Testis (tissue), 3 donors: Measurements from ENCODE around the gene RXFP1. TPM values are rescaled to one million over a fixed set of nuclear protein-coding genes. Genes with fewer than 3 reads are reported as not detected.

Source experiments
- DNase-seq: peaks from one replicate; pipeline ENCODE4 v3.0.0-alpha.2; 2019
- H3K27ac ChIP-seq, 2 donors: fragments of 200-600 bp; sonication (generic); one replicate each; pipeline ENCODE4 v1.5.1; 2019
- H3K27me3 ChIP-seq: fragments of 200-600 bp; sonication (generic); one replicate; pipeline ENCODE4 v1.5.1; 2019
- H3K36me3 ChIP-seq: fragments of 200-600 bp; sonication (generic); one replicate; pipeline ENCODE4 v1.5.1; 2017; ENCODE audit warnings: low read depth; ENCODE audit errors: missing control alignments
- H3K4me1 ChIP-seq: fragments of 200-600 bp; sonication (generic); one replicate; pipeline ENCODE4 v1.5.1; 2019
- H3K4me3 ChIP-seq, 2 donors: fragments of 200-600 bp; sonication (generic); one replicate each; pipeline ENCODE4 v1.5.1; 2017 to 2019
- H3K9me3 ChIP-seq: fragments of 200-600 bp; sonication (generic); one replicate; pipeline ENCODE4 v1.5.1; 2017
- POLR2A ChIP-seq: fragments of 450-650 bp; IDR thresholded peaks from one replicate; pipeline ENCODE4 v1.6.1; 2017; ENCODE audit warnings: antibody characterized with exemption, mild to moderate bottlenecking, moderate library complexity
- WGBS, 2 donors: methylation state at CpG; one replicate each; pipeline ENCODE4 v1.1.5; 2018; 5-methylcytosine and 5-hydroxymethylcytosine counted together
- intact Hi-C: fragments of 100-400 bp; cut with DNase I; formaldehyde crosslinking; loops from one replicate; pipeline ENCODE4 v1.15.1; 2023; ENCODE audit warnings: low total_unique reads
- polyA plus RNA-seq: library from polyadenylated mRNA; stranded (reverse); fragments of 350-450 nt; fragmentation: Illumina TruSeq; extraction: RNeasy Lipid Tissue Mini Kit (QIAGEN cat#74804); gene quantifications from one replicate; pipeline ENCODE4 v1.2.3, GENCODE V29; 2014; ENCODE audit warnings: low read depth, low replicate concordance; ENCODE audit not compliant: insufficient read depth
- total RNA-seq, 2 donors: library from RNA; depleted of rRNA; stranded (reverse); fragments of >200 nt; gene quantifications; one replicate each; pipeline ENCODE4 v1.2.3, GENCODE V29; 2016
- TF ChIP-seq, protein P1 (sequence below), 3 experiments: fragments of 450-650 bp in 2 of 3; fragments of 200-600 bp in 1 of 3; sonication (generic) in 1 of 3; IDR thresholded peaks; one replicate each; pipeline ENCODE4 v1.5.1; 2016 to 2019; ENCODE audit warnings: antibody characterized with exemption in 3 of 3, mild to moderate bottlenecking in 2 of 3, moderate library complexity in 1 of 3

Gene RXFP1
- total and polyA plus RNA-seq, 3 donors from 2014 or later, result 0.26 to 2.1 (median 0.81) TPM

DNA sequence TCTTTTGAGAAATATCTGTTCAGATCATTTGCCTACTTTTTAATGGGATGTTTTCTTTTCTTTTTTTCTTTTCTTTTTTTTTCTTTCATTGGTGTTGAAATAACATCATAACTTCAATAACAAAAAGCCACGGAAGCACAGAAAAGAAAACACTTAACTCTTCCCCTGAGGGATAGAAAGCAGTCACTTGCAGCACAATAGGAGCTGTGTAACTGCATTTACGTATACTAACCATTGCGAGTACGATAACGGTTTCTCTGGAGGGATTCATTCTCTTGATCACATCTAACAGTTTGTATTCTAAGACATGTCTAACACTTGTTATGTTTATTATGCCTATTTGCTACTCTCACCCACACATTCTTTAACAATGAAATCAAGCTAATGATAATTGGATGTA lies 122.7 kb downstream of the RXFP1 start:
- Histone ChIP-seq H3K4me3 (no peak overlapping the region), H3K36me3 (no peaks in the 10 kb centered on the region), H3K27me3 (no peaks in the 10 kb centered on the region), H3K27ac (no peak overlapping the region), H3K4me1 (no peaks in the 10 kb centered on the region), H3K9me3 (no peaks in the 10 kb centered on the region)
- DNase-seq, result no peak
- 78 to 84% methylated on average over 5 of the region's 5 CpGs for WGBS, 2 donors
- TF ChIP-seq, protein P1, sequence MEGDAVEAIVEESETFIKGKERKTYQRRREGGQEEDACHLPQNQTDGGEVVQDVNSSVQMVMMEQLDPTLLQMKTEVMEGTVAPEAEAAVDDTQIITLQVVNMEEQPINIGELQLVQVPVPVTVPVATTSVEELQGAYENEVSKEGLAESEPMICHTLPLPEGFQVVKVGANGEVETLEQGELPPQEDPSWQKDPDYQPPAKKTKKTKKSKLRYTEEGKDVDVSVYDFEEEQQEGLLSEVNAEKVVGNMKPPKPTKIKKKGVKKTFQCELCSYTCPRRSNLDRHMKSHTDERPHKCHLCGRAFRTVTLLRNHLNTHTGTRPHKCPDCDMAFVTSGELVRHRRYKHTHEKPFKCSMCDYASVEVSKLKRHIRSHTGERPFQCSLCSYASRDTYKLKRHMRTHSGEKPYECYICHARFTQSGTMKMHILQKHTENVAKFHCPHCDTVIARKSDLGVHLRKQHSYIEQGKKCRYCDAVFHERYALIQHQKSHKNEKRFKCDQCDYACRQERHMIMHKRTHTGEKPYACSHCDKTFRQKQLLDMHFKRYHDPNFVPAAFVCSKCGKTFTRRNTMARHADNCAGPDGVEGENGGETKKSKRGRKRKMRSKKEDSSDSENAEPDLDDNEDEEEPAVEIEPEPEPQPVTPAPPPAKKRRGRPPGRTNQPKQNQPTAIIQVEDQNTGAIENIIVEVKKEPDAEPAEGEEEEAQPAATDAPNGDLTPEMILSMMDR (IDR thresholded peaks at IDR 0.05), result no peak
- no peak for TF ChIP-seq POLR2A
- intact Hi-C loops, result no loop called here

DNA sequence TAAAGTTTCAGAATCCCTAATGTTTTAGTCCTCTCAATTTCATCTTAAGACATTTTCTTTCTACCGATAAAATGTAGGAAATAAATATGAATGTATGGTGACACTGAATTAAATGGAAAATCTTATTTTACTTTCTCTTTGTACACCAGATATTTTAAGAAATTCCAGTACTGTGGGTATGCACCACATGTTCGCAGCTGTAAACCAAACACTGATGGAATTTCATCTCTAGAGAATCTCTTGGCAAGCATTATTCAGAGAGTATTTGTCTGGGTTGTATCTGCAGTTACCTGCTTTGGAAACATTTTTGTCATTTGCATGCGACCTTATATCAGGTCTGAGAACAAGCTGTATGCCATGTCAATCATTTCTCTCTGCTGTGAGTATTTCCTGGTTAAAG lies 123.1 kb downstream of the RXFP1 start:
- no peaks in the 10 kb centered on the region for H3K4me1 ChIP-seq
- no peak for TF ChIP-seq POLR2A
- TF ChIP-seq, protein P1 (IDR thresholded peaks at IDR 0.05), result no peak
- 66% methylated on average over 3 of the region's 3 CpGs for WGBS, 2 donors
- H3K4me3 ChIP-seq, result no peak overlapping the region
- no peaks in the 10 kb centered on the region for H3K9me3 ChIP-seq
- intact Hi-C loops, result no loop called here
- no peak overlapping the region for H3K27ac ChIP-seq
- no peaks in the 10 kb centered on the region for H3K36me3 ChIP-seq
- DNase-seq, result no peak
- no peaks in the 10 kb centered on the region for H3K27me3 ChIP-seq

DNA sequence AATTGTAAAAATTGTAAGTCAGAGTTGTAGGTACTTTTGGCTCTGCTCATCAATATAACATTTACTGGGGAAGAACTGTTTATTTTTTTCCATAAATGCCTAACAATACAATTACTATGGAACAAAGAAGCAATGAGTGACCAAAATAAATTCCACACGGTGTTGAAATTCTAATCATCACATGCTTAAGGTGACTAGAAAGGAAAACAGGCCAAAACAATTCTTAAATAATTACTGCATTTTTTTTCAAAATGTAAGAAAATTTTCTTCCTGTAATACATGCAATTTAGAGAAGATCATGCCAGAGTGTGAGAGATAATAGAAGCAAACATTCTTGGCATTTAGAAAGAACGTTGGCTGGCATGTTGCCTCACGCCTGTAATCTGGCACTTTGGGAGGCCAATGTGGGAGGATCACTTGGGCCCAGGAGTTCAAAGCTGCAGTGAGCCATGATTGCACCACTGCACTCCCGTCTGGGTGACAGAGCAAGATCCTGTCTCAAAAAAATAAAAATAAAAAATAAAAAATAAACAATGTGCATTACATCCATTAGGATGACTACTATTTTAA lies 127.5 kb downstream of the RXFP1 start:
- no peaks in the 10 kb centered on the region for H3K27me3 ChIP-seq
- H3K36me3 ChIP-seq, result no peaks in the 10 kb centered on the region
- H3K4me1 ChIP-seq, result no peaks in the 10 kb centered on the region
- intact Hi-C loops, result no loop called here
- no peak overlapping the region for H3K4me3 ChIP-seq
- H3K27ac ChIP-seq, result no peak overlapping the region
- no peaks in the 10 kb centered on the region for H3K9me3 ChIP-seq
- 40 to 49% methylated on average over 4 of the region's 4 CpGs for WGBS, 2 donors
- no peak for TF ChIP-seq POLR2A
- TF ChIP-seq, protein P1 (IDR thresholded peaks at IDR 0.05), result no peak
- peak; percentile 28 for DNase-seq

DNA sequence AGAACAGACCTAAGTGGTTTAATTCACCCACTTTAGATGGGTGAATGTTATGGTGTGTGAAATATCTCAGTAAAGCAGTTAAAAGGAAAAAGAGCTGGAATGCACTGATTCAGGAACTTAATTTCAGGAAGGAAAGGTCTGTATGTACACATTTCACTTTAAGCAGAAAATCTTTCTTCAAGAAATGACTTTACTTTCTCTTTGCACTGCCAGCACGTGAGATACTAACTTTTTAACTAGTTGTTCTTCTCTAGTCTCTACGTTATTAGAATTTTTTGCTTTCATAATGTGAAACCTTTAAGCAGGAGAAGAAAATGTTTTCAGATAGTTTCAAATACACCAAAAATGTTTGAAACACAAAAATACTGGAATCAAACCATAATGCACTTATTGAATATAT lies 131.2 kb downstream of the RXFP1 start:
- Histone ChIP-seq H3K4me3 (no peak overlapping the region), H3K4me1 (no peaks in the 10 kb centered on the region), H3K27me3 (no peaks in the 10 kb centered on the region), H3K36me3 (no peaks in the 10 kb centered on the region), H3K27ac (no peak overlapping the region), H3K9me3 (no peaks in the 10 kb centered on the region)
- 37 to 39% methylated on average over 2 of the region's 2 CpGs for WGBS, 2 donors
- DNase-seq, result no peak
- TF ChIP-seq, protein P1 (IDR thresholded peaks at IDR 0.05), result no peak
- no peak for TF ChIP-seq POLR2A
- intact Hi-C loops, result no loop called here

DNA sequence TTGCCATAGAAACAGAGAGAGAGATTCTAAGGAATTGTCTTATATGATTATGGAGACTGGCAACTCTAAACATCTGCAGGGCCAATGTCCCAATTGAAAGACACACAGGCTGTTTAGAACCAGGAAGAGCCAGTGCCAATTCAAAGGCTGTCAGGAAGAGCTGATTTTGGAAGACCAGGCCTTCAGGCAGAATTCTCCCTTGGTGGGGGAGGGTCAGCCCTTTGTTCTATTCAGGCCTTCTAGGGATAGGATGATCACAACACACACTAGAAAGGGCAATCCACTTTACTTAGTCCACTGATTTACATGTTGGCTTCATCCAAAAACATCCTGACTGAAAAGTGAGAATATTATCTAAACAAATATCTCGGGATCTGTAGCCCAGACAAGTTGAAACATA lies 134.8 kb downstream of the RXFP1 start:
- Histone ChIP-seq H3K27me3 (no peaks in the 10 kb centered on the region), H3K4me1 (no peaks in the 10 kb centered on the region), H3K9me3 (no peaks in the 10 kb centered on the region), H3K36me3 (no peaks in the 10 kb centered on the region), H3K4me3 (no peak overlapping the region), H3K27ac (no peak overlapping the region)
- WGBS, 2 donors, result 96 to 98% methylated on average over 1 of the region's 1 CpG
- TF ChIP-seq POLR2A, result no peak
- TF ChIP-seq, protein P1 (IDR thresholded peaks at IDR 0.05), result no peak
- DNase-seq, result no peak
- intact Hi-C loops, result no loop called here
